ENCODE data around the gene RRP1B. TPM values are rescaled to one million over a fixed set of nuclear protein-coding genes. Genes with fewer than 3 reads are reported as not detected.

The RRP1B gene
- total and polyA plus RNA-seq, 2 experiments from 2014 or later = 54.8 to 95.7 TPM

GRCh38 chr21:43716376-43717165 lies 57.2 kb downstream of the RRP1B start:
- H3K27me3 Mint-ChIP-seq (ENCODE audit: insufficient read depth, low read depth, poor library complexity) = peaks cover 12% of the 10 kb centered on the region
- Histone ChIP-seq H3K27ac (ENCODE audit: low read depth) (no peak overlapping the region), H3K36me3 (ENCODE audit: insufficient read depth) (no peaks in the 10 kb centered on the region), H4K20me1 (replicated peaks; ENCODE audit: insufficient read depth) (peaks cover 17% of the 10 kb centered on the region), H3K9me2 (ENCODE audit: insufficient read depth) (no peaks in the 10 kb centered on the region), H3K4me3 (no peak overlapping the region), H2AFZ (no peak overlapping the region), H3K79me2 (replicated peaks; ENCODE audit: insufficient read depth) (peaks cover 17% of the 10 kb centered on the region), H3K27me3 (ENCODE audit: insufficient read depth) (peaks cover 15% of the 10 kb centered on the region), H3F3A (replicated peaks; ENCODE audit: low read depth) (peaks cover 10% of the 10 kb centered on the region; the same call in 1 of the 2 replicates), H3K4me2 (no peak overlapping the region), H3K4me1 (ENCODE audit: insufficient read depth) (peaks cover 21% of the 10 kb centered on the region)
- DNase-seq (ENCODE audit: low spot score) = no peak
- no peak for ATAC-seq
- no peak overlapping the region for H3K4me3 Mint-ChIP-seq
- H3K36me3 Mint-ChIP-seq (ENCODE audit: low read depth) = no peaks in the 10 kb centered on the region; the same call in 2 of the 3 replicates
- H3K4me1 Mint-ChIP-seq = peaks cover 27% of the 10 kb centered on the region
- H3K27ac Mint-ChIP-seq = no peak overlapping the region
- H3K9me3 Mint-ChIP-seq = peaks cover 3% of the 10 kb centered on the region; the same call in 1 of the 3 replicates
- TF ChIP-seq CTCF (conservative IDR thresholded peaks at IDR 0.05; ENCODE audit: low read depth in 2 of 2) (no peak), EZH2phosphoT487 (IDR thresholded peaks at IDR 0.05; ENCODE audit: unreplicated experiment) (no peak), ZNF114 (CRISPR knock-in tag; IDR thresholded peaks at IDR 0.05) (no peak), NANOG (IDR thresholded peaks at IDR 0.05; ENCODE audit: borderline replicate concordance) (no peak), STAT1 (IDR thresholded peaks at IDR 0.05; ENCODE audit: unreplicated experiment) (no peak), REST (IDR thresholded peaks at IDR 0.05; ENCODE audit: unreplicated experiment) (no peak), CREB1 (CRISPR knock-in tag; IDR thresholded peaks at IDR 0.05; ENCODE audit: low read depth) (no peak), JUNB (IDR thresholded peaks at IDR 0.05; ENCODE audit: unreplicated experiment) (no peak), EZH2 (IDR thresholded peaks at IDR 0.05; ENCODE audit: low read depth, unreplicated experiment) (no peak), ZNF462 (CRISPR knock-in tag; IDR thresholded peaks at IDR 0.05) (no peak)

Measured in GM23338 (cell line).